ENCODE data around the gene ADAM15. TPM values are rescaled to one million over a fixed set of nuclear protein-coding genes. Genes with fewer than 3 reads are reported as not detected.

The ADAM15 gene
- total RNA-seq, 4 donors from 2014 or later: 304 to 327 (median 321) TPM

GRCh38 chr1:155038602-155039307, 12.4 kb upstream of the ADAM15 start:
- Histone ChIP-seq H3K4me3 (no peak overlapping the region), H3K27me3 (no peaks in the 10 kb centered on the region), H3K9me3 (no peaks in the 10 kb centered on the region), H3K4me1 (peaks cover 40% of the 10 kb centered on the region), H3K36me3 (no peaks in the 10 kb centered on the region), H3K27ac (peak overlapping the region; percentile 95)
- 35% methylated on average over 8 of the region's 8 CpGs for WGBS
- peak in 1 of 3 donors; percentile 27 for TF ChIP-seq POLR2AphosphoS5 (IDR thresholded peaks at IDR 0.05)
- no peak for TF ChIP-seq POLR2A (IDR thresholded peaks at IDR 0.05)
- no peak for DNase-seq (ENCODE audit: low spot score in 2 of 2)

- WGBS: 76% methylated on average over 4 of the region's 4 CpGs
- peak overlapping the region; percentile 95 for H3K27ac ChIP-seq
- no peak for DNase-seq (ENCODE audit: low spot score in 2 of 2)
These were observed 11.8 kb upstream of the ADAM15 start for GRCh38 chr1:155039308-155039669.

GRCh38 chr1:155040358-155041093, 10.6 kb upstream of the ADAM15 start:
- H3K36me3 ChIP-seq: no peaks in the 10 kb centered on the region
- TF ChIP-seq POLR2AphosphoS5 (IDR thresholded peaks at IDR 0.05): no peak
- no peak for TF ChIP-seq POLR2A (IDR thresholded peaks at IDR 0.05)
- TF ChIP-seq, protein P1, sequence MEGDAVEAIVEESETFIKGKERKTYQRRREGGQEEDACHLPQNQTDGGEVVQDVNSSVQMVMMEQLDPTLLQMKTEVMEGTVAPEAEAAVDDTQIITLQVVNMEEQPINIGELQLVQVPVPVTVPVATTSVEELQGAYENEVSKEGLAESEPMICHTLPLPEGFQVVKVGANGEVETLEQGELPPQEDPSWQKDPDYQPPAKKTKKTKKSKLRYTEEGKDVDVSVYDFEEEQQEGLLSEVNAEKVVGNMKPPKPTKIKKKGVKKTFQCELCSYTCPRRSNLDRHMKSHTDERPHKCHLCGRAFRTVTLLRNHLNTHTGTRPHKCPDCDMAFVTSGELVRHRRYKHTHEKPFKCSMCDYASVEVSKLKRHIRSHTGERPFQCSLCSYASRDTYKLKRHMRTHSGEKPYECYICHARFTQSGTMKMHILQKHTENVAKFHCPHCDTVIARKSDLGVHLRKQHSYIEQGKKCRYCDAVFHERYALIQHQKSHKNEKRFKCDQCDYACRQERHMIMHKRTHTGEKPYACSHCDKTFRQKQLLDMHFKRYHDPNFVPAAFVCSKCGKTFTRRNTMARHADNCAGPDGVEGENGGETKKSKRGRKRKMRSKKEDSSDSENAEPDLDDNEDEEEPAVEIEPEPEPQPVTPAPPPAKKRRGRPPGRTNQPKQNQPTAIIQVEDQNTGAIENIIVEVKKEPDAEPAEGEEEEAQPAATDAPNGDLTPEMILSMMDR (IDR thresholded peaks at IDR 0.05): no peak
- no peak for TF ChIP-seq EP300 (IDR thresholded peaks at IDR 0.05)
- 89% methylated on average over 9 of the region's 14 CpGs for WGBS
- H3K27ac ChIP-seq: no peak overlapping the region
- no peaks in the 10 kb centered on the region for H3K27me3 ChIP-seq
- H3K4me1 ChIP-seq: peaks cover 52% of the 10 kb centered on the region
- no peak for DNase-seq (ENCODE audit: low spot score in 2 of 2)
- H3K4me3 ChIP-seq: no peak overlapping the region
- H3K9me3 ChIP-seq: no peaks in the 10 kb centered on the region

More at GRCh38 chr1:155039308-155039669, 11.8 kb upstream of the ADAM15 start:
- no peaks in the 10 kb centered on the region for H3K9me3 ChIP-seq
- no peaks in the 10 kb centered on the region for H3K36me3 ChIP-seq
- TF ChIP-seq EP300 (IDR thresholded peaks at IDR 0.05): no peak
- TF ChIP-seq, protein P1 (IDR thresholded peaks at IDR 0.05): no peak
- no peak for TF ChIP-seq POLR2A (IDR thresholded peaks at IDR 0.05)
- TF ChIP-seq POLR2AphosphoS5 (IDR thresholded peaks at IDR 0.05): no peak
- no peaks in the 10 kb centered on the region for H3K27me3 ChIP-seq
- peaks cover 43% of the 10 kb centered on the region for H3K4me1 ChIP-seq
- H3K4me3 ChIP-seq: no peak overlapping the region

DNA sequence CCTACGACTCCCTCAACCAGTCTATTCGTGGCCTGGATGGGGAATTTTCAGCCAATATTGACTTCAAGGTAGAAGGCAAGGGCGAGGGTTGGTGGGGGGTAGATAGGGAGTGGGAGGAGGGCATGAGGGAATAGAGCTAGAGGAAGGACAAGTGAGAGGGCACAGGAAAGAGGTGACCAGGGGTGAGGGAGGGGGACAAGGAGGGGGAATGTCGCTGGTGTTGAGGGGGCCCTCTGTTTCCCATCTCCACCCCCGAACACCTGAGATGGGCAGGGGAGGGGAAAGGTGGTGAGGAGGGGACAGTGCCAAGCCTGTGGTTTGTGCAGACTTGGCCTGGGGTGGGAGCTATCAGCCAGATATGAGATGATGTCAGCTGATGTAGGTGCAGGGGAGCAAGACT, 8.3 kb upstream of the ADAM15 start:
- Histone ChIP-seq H3K27me3 (no peaks in the 10 kb centered on the region), H3K36me3 (no peaks in the 10 kb centered on the region), H3K4me1 (peaks cover 41% of the 10 kb centered on the region), H3K9me3 (no peaks in the 10 kb centered on the region), H3K4me3 (no peak overlapping the region), H3K27ac (no peak overlapping the region)
- WGBS: 82% methylated on average over 5 of the region's 5 CpGs
- DNase-seq (ENCODE audit: low spot score in 2 of 2): no peak
- no peak for TF ChIP-seq POLR2A (IDR thresholded peaks at IDR 0.05)
- no peak for TF ChIP-seq POLR2AphosphoS5 (IDR thresholded peaks at IDR 0.05)
- TF ChIP-seq EP300 (IDR thresholded peaks at IDR 0.05): no peak

GRCh38 chr1:155043301-155043702, 7.8 kb upstream of the ADAM15 start:
- H3K36me3 ChIP-seq: no peaks in the 10 kb centered on the region
- no peak for TF ChIP-seq POLR2AphosphoS5 (IDR thresholded peaks at IDR 0.05)
- no peak for TF ChIP-seq EP300 (IDR thresholded peaks at IDR 0.05)
- no peak for TF ChIP-seq POLR2A (IDR thresholded peaks at IDR 0.05)
- TF ChIP-seq, protein P1 (IDR thresholded peaks at IDR 0.05): no peak
- H3K4me1 ChIP-seq: peaks cover 36% of the 10 kb centered on the region
- no peak overlapping the region for H3K27ac ChIP-seq
- no peaks in the 10 kb centered on the region for H3K9me3 ChIP-seq
- DNase-seq (ENCODE audit: low spot score in 2 of 2): no peak
- H3K27me3 ChIP-seq: no peaks in the 10 kb centered on the region
- 58% methylated on average over 10 of the region's 12 CpGs for WGBS
- H3K4me3 ChIP-seq: no peak overlapping the region

DNA sequence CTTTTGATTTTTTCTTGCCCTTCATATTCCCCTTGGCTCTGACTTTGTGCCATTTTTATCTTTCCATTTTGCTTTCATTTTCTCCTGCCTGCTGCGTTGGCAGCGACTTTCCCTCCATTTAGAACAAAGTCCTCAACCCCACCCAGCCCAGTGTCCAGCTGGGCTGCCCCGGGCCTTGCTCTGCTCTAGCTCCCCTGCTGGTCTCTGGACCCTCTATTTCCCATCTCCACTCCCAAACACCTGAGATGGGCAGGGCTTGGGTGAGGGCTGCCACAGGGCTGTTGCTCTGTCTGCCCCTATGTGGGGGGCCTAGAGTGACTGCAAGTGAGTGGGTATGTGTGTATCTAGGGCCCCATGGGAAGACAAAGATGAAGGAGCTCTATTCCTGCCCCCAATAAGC, 7.3 kb upstream of the ADAM15 start:
- Histone ChIP-seq H3K4me1 (peaks cover 36% of the 10 kb centered on the region), H3K9me3 (no peaks in the 10 kb centered on the region), H3K27me3 (no peaks in the 10 kb centered on the region), H3K4me3 (no peak overlapping the region), H3K27ac (no peak overlapping the region), H3K36me3 (no peaks in the 10 kb centered on the region)
- 72% methylated on average over 3 of the region's 3 CpGs for WGBS
- TF ChIP-seq POLR2AphosphoS5 (IDR thresholded peaks at IDR 0.05) (no peak), POLR2A (IDR thresholded peaks at IDR 0.05) (no peak), EP300 (IDR thresholded peaks at IDR 0.05) (no peak)
- TF ChIP-seq, protein P1 (IDR thresholded peaks at IDR 0.05): no peak
- DNase-seq (ENCODE audit: low spot score in 2 of 2): no peak

Data from suprapubic skin (tissue), 4 donors.